H9 (cell line): ENCODE data around the gene RPL26. TPM values are rescaled to one million over a fixed set of nuclear protein-coding genes. Genes with fewer than 3 reads are reported as not detected.

ENCODE experiments used
- DNase-seq: peaks from one replicate; pipeline ENCODE4 v3.0.0-alpha.2; 2017
- H2AFZ ChIP-seq: one replicate; pipeline ENCODE4 v1.6.1; 2013; ENCODE audit warnings: mild to moderate bottlenecking, low read length, control low read depth, moderate library complexity
- H2AK5ac ChIP-seq: 2 replicates; pipeline ENCODE4 v1.6.1; 2013; ENCODE audit warnings: low read length, control low read depth, mixed read lengths; ENCODE audit not compliant: insufficient read length
- H2BK120ac ChIP-seq: one replicate; pipeline ENCODE4 v1.6.1; 2013; ENCODE audit warnings: low read depth, mild to moderate bottlenecking, low read length, control low read depth, inconsistent platforms; ENCODE audit not compliant: poor library complexity, severe bottlenecking
- H2BK12ac ChIP-seq: 2 replicates; pipeline ENCODE4 v1.6.1; 2013; ENCODE audit warnings: low read length, control low read depth, mixed read lengths, low read depth; ENCODE audit not compliant: insufficient read length
- H2BK15ac ChIP-seq: 2 replicates; pipeline ENCODE4 v1.6.1; 2013; ENCODE audit warnings: low read depth, low read length, control low read depth
- H2BK20ac ChIP-seq: one replicate; pipeline ENCODE4 v1.6.1; 2013; ENCODE audit warnings: low read depth, mild to moderate bottlenecking, low read length, control low read depth, inconsistent platforms; ENCODE audit not compliant: poor library complexity, severe bottlenecking
- H2BK5ac ChIP-seq: 2 replicates; pipeline ENCODE4 v1.6.1; 2013; ENCODE audit warnings: low read length, control low read depth, mixed read lengths; ENCODE audit not compliant: insufficient read length
- H3K14ac ChIP-seq: 2 replicates; pipeline ENCODE4 v1.6.1; 2013; ENCODE audit warnings: low read length, control low read depth; ENCODE audit not compliant: insufficient read depth
- H3K18ac ChIP-seq: 2 replicates; pipeline ENCODE4 v1.6.1; 2013; ENCODE audit warnings: low read depth, mild to moderate bottlenecking, mixed read lengths, low read length, control low read depth; ENCODE audit not compliant: insufficient read length
- H3K23ac ChIP-seq: 2 replicates; pipeline ENCODE4 v1.6.1; 2013; ENCODE audit warnings: low read length, control low read depth, mixed read lengths, low read depth; ENCODE audit not compliant: insufficient read length
- H3K23me2 ChIP-seq: 2 replicates; pipeline ENCODE4 v1.6.1; 2013; ENCODE audit warnings: low read depth, mild to moderate bottlenecking, mixed read lengths, low read length, control low read depth; ENCODE audit not compliant: insufficient read length, poor library complexity, severe bottlenecking
- H3K27ac ChIP-seq: 2 replicates; pipeline ENCODE4 v1.5.1; 2013; ENCODE audit warnings: low read length, control low read depth, mixed read lengths, low read depth; ENCODE audit not compliant: insufficient read length
- H3K27me3 ChIP-seq: 2 replicates; pipeline ENCODE4 v1.6.1; 2013; ENCODE audit warnings: low read length, control low read depth, inconsistent platforms; ENCODE audit not compliant: insufficient read depth
- H3K4ac ChIP-seq: 2 replicates; pipeline ENCODE4 v1.6.1; 2013; ENCODE audit warnings: low read depth, mild to moderate bottlenecking, control low read depth, inconsistent platforms, low read length, moderate library complexity
- H3K4me1 ChIP-seq: 2 replicates; pipeline ENCODE4 v1.6.1; 2013; ENCODE audit warnings: low read length, control low read depth, inconsistent platforms; ENCODE audit not compliant: insufficient read depth
- H3K4me2 ChIP-seq: 2 replicates; pipeline ENCODE4 v1.6.1; 2013; ENCODE audit warnings: low read length, control low read depth, mixed read lengths; ENCODE audit not compliant: insufficient read length, insufficient read depth
- H3K56ac ChIP-seq: 2 replicates; pipeline ENCODE4 v1.6.1; 2013; ENCODE audit warnings: low read depth, mild to moderate bottlenecking, mixed read lengths, low read length, control low read depth; ENCODE audit not compliant: insufficient read length
- H3K79me1 ChIP-seq: 2 replicates; pipeline ENCODE4 v1.6.1; 2013; ENCODE audit warnings: low read depth, mild to moderate bottlenecking, moderate library complexity, low read length, control low read depth, inconsistent platforms; ENCODE audit not compliant: insufficient read depth, poor library complexity, severe bottlenecking
- H3K79me2 ChIP-seq: 2 replicates; pipeline ENCODE4 v1.6.1; 2013; ENCODE audit warnings: low read length, control low read depth, inconsistent platforms; ENCODE audit not compliant: insufficient read depth
- H3K9ac ChIP-seq: 2 replicates; pipeline ENCODE4 v1.6.1; 2013; ENCODE audit warnings: low read length, control low read depth, mixed read lengths; ENCODE audit not compliant: insufficient read length; ENCODE audit errors: extremely low read depth
- H3K9me3 ChIP-seq: one replicate; pipeline ENCODE4 v1.6.1; 2013; ENCODE audit warnings: low read depth, low read length, inconsistent platforms; ENCODE audit not compliant: control insufficient read depth
- H3T11ph ChIP-seq: one replicate; pipeline ENCODE4 v1.6.1; 2013; ENCODE audit warnings: mild to moderate bottlenecking, low read length, control low read depth, inconsistent platforms
- H4K20me1 ChIP-seq: one replicate; pipeline ENCODE4 v1.6.1; 2013; ENCODE audit not compliant: control insufficient read depth, insufficient read length, insufficient read depth
- H4K5ac ChIP-seq: 2 replicates; pipeline ENCODE4 v1.6.1; 2013; ENCODE audit warnings: low read depth, mild to moderate bottlenecking, mixed read lengths, low read length, control low read depth; ENCODE audit not compliant: insufficient read length
- H4K8ac ChIP-seq: replicated peaks from 2 replicates; pipeline ENCODE4 v1.6.1; 2013; ENCODE audit warnings: low read length, control low read depth, mixed read lengths, low read depth; ENCODE audit not compliant: insufficient read length
- H4K91ac ChIP-seq: 2 replicates; pipeline ENCODE4 v1.6.1; 2013; ENCODE audit warnings: low read depth, mild to moderate bottlenecking, moderate library complexity, mixed read lengths, low read length, control low read depth; ENCODE audit not compliant: insufficient read length
- H3K27ac Mint-ChIP-seq, 3 experiments: 2 replicates in 2 of 3; 3 replicates in 1 of 3; pipeline ENCODE4 v1.8.0; 2020 to 2021; ENCODE audit warnings: mixed read lengths in 3 of 3, mild to moderate bottlenecking in 1 of 3, moderate library complexity in 1 of 3
- H3K27me3 Mint-ChIP-seq: 2 replicates; pipeline ENCODE4 v1.8.0; 2021; ENCODE audit warnings: low read depth, mild to moderate bottlenecking, moderate library complexity, mixed read lengths
- H3K36me3 Mint-ChIP-seq, 3 experiments: 2 replicates in 2 of 3; 3 replicates in 1 of 3; pipeline ENCODE4 v1.8.0; 2020 to 2021; ENCODE audit warnings: low read depth in 3 of 3, mixed read lengths in 3 of 3; ENCODE audit not compliant: insufficient read depth in 1 of 3
- H3K4me1 Mint-ChIP-seq, 2 experiments: 2 replicates each; pipeline ENCODE4 v1.8.0; 2020; ENCODE audit warnings: mixed read lengths in 2 of 2
- H3K4me3 Mint-ChIP-seq, 2 experiments: 2 replicates in 1 of 2; 3 replicates in 1 of 2; pipeline ENCODE4 v1.8.0; 2020 to 2021; ENCODE audit warnings: mild to moderate bottlenecking in 2 of 2, mixed read lengths in 2 of 2, moderate library complexity in 1 of 2
- H3K9me3 Mint-ChIP-seq, 2 experiments: 2 replicates in 1 of 2; 3 replicates in 1 of 2; pipeline ENCODE4 v1.8.0; 2020; ENCODE audit warnings: mild to moderate bottlenecking in 2 of 2, mixed read lengths in 2 of 2, moderate library complexity in 1 of 2
- WGBS: extraction: QIAGEN DNeasy Blood & Tissue Kit; methylation state at CpG from one replicate; pipeline ENCODE4 v1.1.7; 2013; ENCODE audit warnings: missing lambda C conversion rate, low lambda C conversion rate, mixed read lengths; ENCODE audit not compliant: insufficient read length; ENCODE audit errors: extremely low coverage; 5-methylcytosine and 5-hydroxymethylcytosine counted together
- total RNA-seq: library from RNA; stranded (reverse); gene quantifications from 2 replicates; pipeline ENCODE4 v1.2.1, GENCODE V29; 2021
- TF ChIP-seq, protein P1 (sequence below): fragments of 200-600 bp; sonication (generic); conservative IDR thresholded peaks from 3 replicates; pipeline ENCODE4 v1.8.0; 2021; ENCODE audit warnings: antibody characterized with exemption, mild to moderate bottlenecking

The RPL26 gene
- total RNA-seq, 1 experiment from 2014 or later = 2,434 TPM

GRCh38 chr17:8354236-8354635 lies 28.8 kb downstream of the RPL26 start:
- H4K20me1 ChIP-seq = no peaks in the 10 kb centered on the region
- peaks cover under 1% of the 10 kb centered on the region; the same call in 1 of the 2 replicates for H3K4me1 ChIP-seq
- H3K56ac ChIP-seq = no peak overlapping the region
- Mint-ChIP-seq H3K4me1 (peaks cover 6% of the 10 kb centered on the region in 2 experiments), H3K9me3 (peaks cover 0 to 3% of the 10 kb centered on the region in 2 experiments; a peak in 1 of 5 replicates), H3K27ac (peak overlapping the region in 1 of 3 experiments; percentile 26; a peak in 3 of 7 replicates), H3K36me3 (no peaks in the 10 kb centered on the region; a peak in 1 of 7 replicates), H3K4me3 (no peak overlapping the region), H3K27me3 (no peaks in the 10 kb centered on the region)
- no peaks in the 10 kb centered on the region for H3K79me2 ChIP-seq
- no peak overlapping the region for H3T11ph ChIP-seq
- no peak overlapping the region for H4K5ac ChIP-seq
- H2BK5ac ChIP-seq = no peak overlapping the region
- no peak overlapping the region for H2BK15ac ChIP-seq
- H3K79me1 ChIP-seq = no peaks in the 10 kb centered on the region
- TF ChIP-seq, protein P1, sequence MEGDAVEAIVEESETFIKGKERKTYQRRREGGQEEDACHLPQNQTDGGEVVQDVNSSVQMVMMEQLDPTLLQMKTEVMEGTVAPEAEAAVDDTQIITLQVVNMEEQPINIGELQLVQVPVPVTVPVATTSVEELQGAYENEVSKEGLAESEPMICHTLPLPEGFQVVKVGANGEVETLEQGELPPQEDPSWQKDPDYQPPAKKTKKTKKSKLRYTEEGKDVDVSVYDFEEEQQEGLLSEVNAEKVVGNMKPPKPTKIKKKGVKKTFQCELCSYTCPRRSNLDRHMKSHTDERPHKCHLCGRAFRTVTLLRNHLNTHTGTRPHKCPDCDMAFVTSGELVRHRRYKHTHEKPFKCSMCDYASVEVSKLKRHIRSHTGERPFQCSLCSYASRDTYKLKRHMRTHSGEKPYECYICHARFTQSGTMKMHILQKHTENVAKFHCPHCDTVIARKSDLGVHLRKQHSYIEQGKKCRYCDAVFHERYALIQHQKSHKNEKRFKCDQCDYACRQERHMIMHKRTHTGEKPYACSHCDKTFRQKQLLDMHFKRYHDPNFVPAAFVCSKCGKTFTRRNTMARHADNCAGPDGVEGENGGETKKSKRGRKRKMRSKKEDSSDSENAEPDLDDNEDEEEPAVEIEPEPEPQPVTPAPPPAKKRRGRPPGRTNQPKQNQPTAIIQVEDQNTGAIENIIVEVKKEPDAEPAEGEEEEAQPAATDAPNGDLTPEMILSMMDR = no peak
- no peak overlapping the region for H3K9ac ChIP-seq
- no peak for DNase-seq
- H2BK20ac ChIP-seq = no peak overlapping the region
- no peak overlapping the region for H2BK12ac ChIP-seq
- H2AFZ ChIP-seq = no peak overlapping the region
- H3K4ac ChIP-seq = no peak overlapping the region
- no peak overlapping the region for H2BK120ac ChIP-seq
- no peak overlapping the region for H4K91ac ChIP-seq
- H3K18ac ChIP-seq = no peak overlapping the region
- H2AK5ac ChIP-seq = no peak overlapping the region
- no CpG with 5 or more reads among the region's 8 CpGs for WGBS
- H3K9me3 ChIP-seq = no peaks in the 10 kb centered on the region
- H3K23me2 ChIP-seq = no peaks in the 10 kb centered on the region
- no peak overlapping the region for H3K23ac ChIP-seq
- H3K27ac ChIP-seq = no peak overlapping the region
- no peak overlapping the region for H4K8ac ChIP-seq
- H3K27me3 ChIP-seq = no peaks in the 10 kb centered on the region
- H3K14ac ChIP-seq = no peak overlapping the region
- H3K4me2 ChIP-seq = no peak overlapping the region
